ENCODE data around the gene SLC24A2. TPM values are rescaled to one million over a fixed set of nuclear protein-coding genes. Genes with fewer than 3 reads are reported as not detected.
"Not testable (repeated sequence)": the region's sequence is repeated elsewhere in the genome, so short reads cannot be mapped to it uniquely, and the experiment has no call there.

The SLC24A2 gene
- under 1 TPM in 1 of 3 donors, not detected in 2; 0.63 TPM for total RNA-seq
- long read RNA-seq, donor 1 = 0 reads
- long read RNA-seq, donor 2 = 0 reads

- Histone ChIP-seq H3K4me1 (ENCODE audit: low read depth) (no peaks in the 10 kb centered on the region), H3K4me3 (no peak within 1 kb of the TSS), H3K9me3 (no peaks in the 10 kb centered on the region), H3K36me3 (ENCODE audit: low read depth) (no peaks in the 10 kb centered on the region)
- no peak for TF ChIP-seq CTCF (IDR thresholded peaks at IDR 0.05)
- ATAC-seq (no peak), DNase-seq (no peak)
- intact Hi-C loops (cut with DNase I, micrococcal nuclease) = no loop called here
Measured at GRCh38 chr9:19788614-19789271, at the start of gene SLC24A2. SLC24A2 (minus strand) TSS chr9:19789037.

GRCh38 chr9:19833331-19833730 lies 44.5 kb upstream of the SLC24A2 start:
- H3K36me3 ChIP-seq (ENCODE audit: low read depth); H3K9me3 ChIP-seq; ATAC-seq; H3K4me3 ChIP-seq; intact Hi-C loops (cut with DNase I, micrococcal nuclease); DNase-seq; H3K4me1 ChIP-seq (ENCODE audit: low read depth): not testable (repeated sequence)

- Histone ChIP-seq H3K4me3 (no peak overlapping the region), H3K4me1 (ENCODE audit: low read depth) (no peaks in the 10 kb centered on the region), H3K9me3 (no peaks in the 10 kb centered on the region), H3K36me3 (ENCODE audit: low read depth) (no peaks in the 10 kb centered on the region)
- DNase-seq (no peak), ATAC-seq (no peak)
- TF ChIP-seq CTCF (IDR thresholded peaks at IDR 0.05) = no peak
- intact Hi-C loops (cut with DNase I, micrococcal nuclease) = no loop called here
Measured at GRCh38 chr9:19830796-19831195, 42.0 kb upstream of the SLC24A2 start.

- intact Hi-C loops (cut with DNase I, micrococcal nuclease) = no loop called here
- Histone ChIP-seq H3K4me3 (no peak overlapping the region), H3K36me3 (ENCODE audit: low read depth) (no peaks in the 10 kb centered on the region), H3K4me1 (ENCODE audit: low read depth) (no peaks in the 10 kb centered on the region), H3K9me3 (no peaks in the 10 kb centered on the region)
- ATAC-seq = no peak
- DNase-seq = no peak
- no peak for TF ChIP-seq CTCF (IDR thresholded peaks at IDR 0.05)
Measured at GRCh38 chr9:19828576-19829109, 39.8 kb upstream of the SLC24A2 start.

GRCh38 chr9:19816769-19817168 lies 27.9 kb upstream of the SLC24A2 start:
- TF ChIP-seq CTCF (IDR thresholded peaks at IDR 0.05) = no peak
- no peaks in the 10 kb centered on the region for H3K4me1 ChIP-seq (ENCODE audit: low read depth)
- H3K36me3 ChIP-seq (ENCODE audit: low read depth) = no peaks in the 10 kb centered on the region
- H3K9me3 ChIP-seq = no peaks in the 10 kb centered on the region
- DNase-seq (no peak), ATAC-seq (no peak)
- intact Hi-C loops (cut with DNase I, micrococcal nuclease) = no loop called here
- no peak overlapping the region for H3K4me3 ChIP-seq

- Histone ChIP-seq H3K36me3 (ENCODE audit: low read depth) (no peaks in the 10 kb centered on the region), H3K4me1 (ENCODE audit: low read depth) (no peaks in the 10 kb centered on the region), H3K9me3 (no peaks in the 10 kb centered on the region), H3K4me3 (no peak overlapping the region)
- intact Hi-C loops (cut with DNase I, micrococcal nuclease) = no loop called here
- no peak for ATAC-seq
- no peak for TF ChIP-seq CTCF (IDR thresholded peaks at IDR 0.05)
- DNase-seq = no peak
Measured at GRCh38 chr9:19812194-19812593, 23.4 kb upstream of the SLC24A2 start.
